Measurements from ENCODE around the gene UBAC1. TPM values are rescaled to one million over a fixed set of nuclear protein-coding genes. Genes with fewer than 3 reads are reported as not detected.

The UBAC1 gene
- total and polyA plus RNA-seq, 4 donors, result 16.2 to 115 (median 16.4) TPM

DNA sequence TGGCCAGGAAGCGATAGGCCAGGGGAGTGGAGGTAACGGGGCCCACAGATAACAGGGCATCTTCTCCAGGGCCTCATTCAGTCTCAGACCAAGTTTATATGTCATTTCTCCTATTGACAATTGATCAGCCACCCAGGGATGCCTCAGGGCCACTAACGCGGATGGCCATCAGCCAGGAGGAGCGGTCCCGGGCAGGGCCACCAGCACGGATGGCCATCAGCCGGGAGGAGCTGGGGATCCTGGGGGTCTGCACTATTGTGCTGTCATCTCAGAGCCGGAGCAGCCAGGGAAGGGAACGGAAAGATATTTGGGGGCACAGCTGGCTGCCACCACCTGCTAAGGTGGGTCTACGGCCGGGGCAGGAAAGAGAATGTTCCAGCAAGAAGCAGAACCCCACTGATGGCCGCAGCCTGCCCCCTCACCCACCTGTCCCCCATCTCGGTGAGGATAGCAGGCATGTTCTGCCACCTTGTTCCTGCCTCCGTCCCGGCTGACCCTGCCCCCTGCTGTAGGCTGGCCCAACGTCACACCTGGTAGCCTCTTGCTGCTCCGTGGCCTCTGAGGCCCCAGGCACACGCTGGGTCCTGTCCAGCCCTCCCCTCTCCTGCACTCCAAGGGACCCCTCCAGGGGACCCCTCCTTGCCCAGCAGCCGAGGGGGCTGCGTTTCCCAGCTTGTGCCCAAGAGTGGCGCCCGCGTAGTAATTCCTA is 21.5 kb upstream of the UBAC1 start:
- Histone ChIP-seq H3K27me3 (ENCODE audit: control insufficient read depth in 4 of 4, insufficient read depth in 4 of 4, low read length in 3 of 4) (no peaks in the 10 kb centered on the region), H3K4me3 (ENCODE audit: low read depth in 1 of 3, low read length in 3 of 3) (no peak overlapping the region), H3K36me3 (ENCODE audit: control insufficient read depth in 4 of 4, insufficient read depth in 3 of 4, low read depth in 1 of 4, low read length in 3 of 4) (no peaks in the 10 kb centered on the region), H3K4me1 (ENCODE audit: control insufficient read depth in 4 of 4, insufficient read depth in 4 of 4, low read length in 3 of 4) (peaks cover 2 to 4% (median 4%) of the 10 kb centered on the region in 4 donors), H3K9ac (ENCODE audit: low read depth in 1 of 2, low read length in 2 of 2) (no peak overlapping the region), H3K9me3 (ENCODE audit: control insufficient read depth in 4 of 4, low read length in 3 of 4) (no peaks in the 10 kb centered on the region), H3K27ac (ENCODE audit: low read depth in 1 of 2, low read length in 2 of 2) (no peak overlapping the region)
- 85% methylated on average over 24 of the region's 24 CpGs for WGBS
- DNase-seq (ENCODE audit: low spot score), result no peak
- no peak for TF ChIP-seq RAD21 (IDR thresholded peaks at IDR 0.05)
- TF ChIP-seq RXRA (IDR thresholded peaks at IDR 0.05), result no peak
- TF ChIP-seq JUND (IDR thresholded peaks at IDR 0.05), result no peak
- TF ChIP-seq FOXA2 (IDR thresholded peaks at IDR 0.05), result no peak
- no peak for TF ChIP-seq EGR1 (IDR thresholded peaks at IDR 0.05; ENCODE audit: low read depth in 2 of 2)
- no peak for TF ChIP-seq NR2F2 (IDR thresholded peaks at IDR 0.05)
- TF ChIP-seq, protein P1, sequence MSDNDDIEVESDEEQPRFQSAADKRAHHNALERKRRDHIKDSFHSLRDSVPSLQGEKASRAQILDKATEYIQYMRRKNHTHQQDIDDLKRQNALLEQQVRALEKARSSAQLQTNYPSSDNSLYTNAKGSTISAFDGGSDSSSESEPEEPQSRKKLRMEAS (IDR thresholded peaks at IDR 0.05), result no peak
- TF ChIP-seq GABPA (IDR thresholded peaks at IDR 0.05 in 1 of 2, conservative IDR thresholded peaks at IDR 0.05 in 1 of 2), result no peak
- TF ChIP-seq, protein P2, sequence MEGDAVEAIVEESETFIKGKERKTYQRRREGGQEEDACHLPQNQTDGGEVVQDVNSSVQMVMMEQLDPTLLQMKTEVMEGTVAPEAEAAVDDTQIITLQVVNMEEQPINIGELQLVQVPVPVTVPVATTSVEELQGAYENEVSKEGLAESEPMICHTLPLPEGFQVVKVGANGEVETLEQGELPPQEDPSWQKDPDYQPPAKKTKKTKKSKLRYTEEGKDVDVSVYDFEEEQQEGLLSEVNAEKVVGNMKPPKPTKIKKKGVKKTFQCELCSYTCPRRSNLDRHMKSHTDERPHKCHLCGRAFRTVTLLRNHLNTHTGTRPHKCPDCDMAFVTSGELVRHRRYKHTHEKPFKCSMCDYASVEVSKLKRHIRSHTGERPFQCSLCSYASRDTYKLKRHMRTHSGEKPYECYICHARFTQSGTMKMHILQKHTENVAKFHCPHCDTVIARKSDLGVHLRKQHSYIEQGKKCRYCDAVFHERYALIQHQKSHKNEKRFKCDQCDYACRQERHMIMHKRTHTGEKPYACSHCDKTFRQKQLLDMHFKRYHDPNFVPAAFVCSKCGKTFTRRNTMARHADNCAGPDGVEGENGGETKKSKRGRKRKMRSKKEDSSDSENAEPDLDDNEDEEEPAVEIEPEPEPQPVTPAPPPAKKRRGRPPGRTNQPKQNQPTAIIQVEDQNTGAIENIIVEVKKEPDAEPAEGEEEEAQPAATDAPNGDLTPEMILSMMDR (IDR thresholded peaks at IDR 0.05; ENCODE audit: low read depth, low read length, missing input control), result no peak
- no peak for TF ChIP-seq SP1 (IDR thresholded peaks at IDR 0.05)
- TF ChIP-seq, protein P3, sequence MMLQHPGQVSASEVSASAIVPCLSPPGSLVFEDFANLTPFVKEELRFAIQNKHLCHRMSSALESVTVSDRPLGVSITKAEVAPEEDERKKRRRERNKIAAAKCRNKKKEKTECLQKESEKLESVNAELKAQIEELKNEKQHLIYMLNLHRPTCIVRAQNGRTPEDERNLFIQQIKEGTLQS (IDR thresholded peaks at IDR 0.05), result no peak

DNA sequence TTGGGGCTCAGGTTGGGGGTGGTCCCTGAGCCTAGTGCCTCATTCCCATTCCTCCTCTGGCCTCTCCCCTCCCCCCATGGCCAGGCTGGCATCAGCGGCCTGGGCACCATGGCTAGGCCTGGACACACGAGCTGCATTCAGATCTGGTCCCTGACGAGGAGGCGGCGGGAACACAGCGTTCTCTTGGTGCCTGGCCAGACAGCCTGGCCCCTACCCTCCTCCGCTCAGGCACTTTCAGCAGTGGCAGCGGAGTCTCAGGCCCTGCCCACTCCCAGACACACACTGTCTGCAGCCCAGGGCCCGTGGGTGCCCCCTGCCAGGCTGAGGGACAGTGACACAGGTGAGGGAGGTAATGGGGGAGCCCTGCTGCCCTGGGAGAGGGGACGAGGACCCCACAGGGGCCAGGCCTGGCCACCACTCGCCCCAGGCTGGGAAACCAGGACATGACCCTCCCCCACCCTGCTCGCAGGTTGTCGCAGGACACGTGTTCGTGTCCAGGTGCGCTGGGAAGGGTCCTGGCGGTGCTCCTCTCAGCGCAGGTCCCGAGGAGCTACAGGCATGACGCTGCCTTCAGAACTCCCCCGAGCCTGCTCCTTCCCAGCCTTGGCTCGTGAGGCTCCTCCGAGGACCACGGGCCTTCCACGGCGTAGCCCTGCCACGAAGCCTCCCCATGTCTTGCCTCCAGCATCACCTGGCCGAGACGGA is 19.9 kb upstream of the UBAC1 start:
- Histone ChIP-seq H3K27me3 (ENCODE audit: control insufficient read depth in 4 of 4, insufficient read depth in 4 of 4, low read length in 3 of 4) (no peaks in the 10 kb centered on the region), H3K36me3 (ENCODE audit: control insufficient read depth in 4 of 4, insufficient read depth in 3 of 4, low read depth in 1 of 4, low read length in 3 of 4) (no peaks in the 10 kb centered on the region), H3K9ac (ENCODE audit: low read depth in 1 of 2, low read length in 2 of 2) (no peak overlapping the region), H3K27ac (ENCODE audit: low read depth in 1 of 2, low read length in 2 of 2) (no peak overlapping the region), H3K4me1 (ENCODE audit: control insufficient read depth in 4 of 4, insufficient read depth in 4 of 4, low read length in 3 of 4) (no peaks in the 10 kb centered on the region), H3K4me3 (ENCODE audit: low read depth in 1 of 3, low read length in 3 of 3) (no peak overlapping the region), H3K9me3 (ENCODE audit: control insufficient read depth in 4 of 4, low read length in 3 of 4) (no peaks in the 10 kb centered on the region)
- DNase-seq (ENCODE audit: low spot score), result no peak
- 90% methylated on average over 29 of the region's 29 CpGs for WGBS
- TF ChIP-seq GABPA (IDR thresholded peaks at IDR 0.05 in 1 of 2, conservative IDR thresholded peaks at IDR 0.05 in 1 of 2), result no peak
- TF ChIP-seq EGR1 (IDR thresholded peaks at IDR 0.05; ENCODE audit: low read depth in 2 of 2), result no peak
- TF ChIP-seq, protein P4, sequence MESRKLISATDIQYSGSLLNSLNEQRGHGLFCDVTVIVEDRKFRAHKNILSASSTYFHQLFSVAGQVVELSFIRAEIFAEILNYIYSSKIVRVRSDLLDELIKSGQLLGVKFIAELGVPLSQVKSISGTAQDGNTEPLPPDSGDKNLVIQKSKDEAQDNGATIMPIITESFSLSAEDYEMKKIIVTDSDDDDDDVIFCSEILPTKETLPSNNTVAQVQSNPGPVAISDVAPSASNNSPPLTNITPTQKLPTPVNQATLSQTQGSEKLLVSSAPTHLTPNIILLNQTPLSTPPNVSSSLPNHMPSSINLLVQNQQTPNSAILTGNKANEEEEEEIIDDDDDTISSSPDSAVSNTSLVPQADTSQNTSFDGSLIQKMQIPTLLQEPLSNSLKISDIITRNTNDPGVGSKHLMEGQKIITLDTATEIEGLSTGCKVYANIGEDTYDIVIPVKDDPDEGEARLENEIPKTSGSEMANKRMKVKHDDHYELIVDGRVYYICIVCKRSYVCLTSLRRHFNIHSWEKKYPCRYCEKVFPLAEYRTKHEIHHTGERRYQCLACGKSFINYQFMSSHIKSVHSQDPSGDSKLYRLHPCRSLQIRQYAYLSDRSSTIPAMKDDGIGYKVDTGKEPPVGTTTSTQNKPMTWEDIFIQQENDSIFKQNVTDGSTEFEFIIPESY (IDR thresholded peaks at IDR 0.05), result no peak
- no peak for TF ChIP-seq RAD21 (IDR thresholded peaks at IDR 0.05)
- TF ChIP-seq, protein P5, sequence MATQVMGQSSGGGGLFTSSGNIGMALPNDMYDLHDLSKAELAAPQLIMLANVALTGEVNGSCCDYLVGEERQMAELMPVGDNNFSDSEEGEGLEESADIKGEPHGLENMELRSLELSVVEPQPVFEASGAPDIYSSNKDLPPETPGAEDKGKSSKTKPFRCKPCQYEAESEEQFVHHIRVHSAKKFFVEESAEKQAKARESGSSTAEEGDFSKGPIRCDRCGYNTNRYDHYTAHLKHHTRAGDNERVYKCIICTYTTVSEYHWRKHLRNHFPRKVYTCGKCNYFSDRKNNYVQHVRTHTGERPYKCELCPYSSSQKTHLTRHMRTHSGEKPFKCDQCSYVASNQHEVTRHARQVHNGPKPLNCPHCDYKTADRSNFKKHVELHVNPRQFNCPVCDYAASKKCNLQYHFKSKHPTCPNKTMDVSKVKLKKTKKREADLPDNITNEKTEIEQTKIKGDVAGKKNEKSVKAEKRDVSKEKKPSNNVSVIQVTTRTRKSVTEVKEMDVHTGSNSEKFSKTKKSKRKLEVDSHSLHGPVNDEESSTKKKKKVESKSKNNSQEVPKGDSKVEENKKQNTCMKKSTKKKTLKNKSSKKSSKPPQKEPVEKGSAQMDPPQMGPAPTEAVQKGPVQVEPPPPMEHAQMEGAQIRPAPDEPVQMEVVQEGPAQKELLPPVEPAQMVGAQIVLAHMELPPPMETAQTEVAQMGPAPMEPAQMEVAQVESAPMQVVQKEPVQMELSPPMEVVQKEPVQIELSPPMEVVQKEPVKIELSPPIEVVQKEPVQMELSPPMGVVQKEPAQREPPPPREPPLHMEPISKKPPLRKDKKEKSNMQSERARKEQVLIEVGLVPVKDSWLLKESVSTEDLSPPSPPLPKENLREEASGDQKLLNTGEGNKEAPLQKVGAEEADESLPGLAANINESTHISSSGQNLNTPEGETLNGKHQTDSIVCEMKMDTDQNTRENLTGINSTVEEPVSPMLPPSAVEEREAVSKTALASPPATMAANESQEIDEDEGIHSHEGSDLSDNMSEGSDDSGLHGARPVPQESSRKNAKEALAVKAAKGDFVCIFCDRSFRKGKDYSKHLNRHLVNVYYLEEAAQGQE (IDR thresholded peaks at IDR 0.05), result no peak
- TF ChIP-seq HNF4A (conservative IDR thresholded peaks at IDR 0.05), result no peak
- TF ChIP-seq, protein P2 (IDR thresholded peaks at IDR 0.05; ENCODE audit: low read depth, low read length, missing input control), result no peak
- no peak for TF ChIP-seq RXRA (IDR thresholded peaks at IDR 0.05)
- TF ChIP-seq, protein P3 (IDR thresholded peaks at IDR 0.05), result no peak
- no peak for TF ChIP-seq FOXA1 (IDR thresholded peaks at IDR 0.05)
- TF ChIP-seq HNF4G (IDR thresholded peaks at IDR 0.05), result no peak
- no peak for TF ChIP-seq FOXA2 (IDR thresholded peaks at IDR 0.05)

Measured in liver (tissue), 9 donors.